Left hindlimb (tissue), 1 donor: ENCODE results near the gene ME3.
A peak's percentile ranks its signal among the peaks of the same experiment; 100 is the strongest.
"Not testable (repeated sequence)": the region's sequence is repeated elsewhere in the genome, so short reads cannot be mapped to it uniquely, and the experiment has no call there.

Source experiments
- DNase-seq: peaks from one replicate; pipeline ENCODE4 v3.0.0-alpha.2; 2018

Gene ME3

DNA sequence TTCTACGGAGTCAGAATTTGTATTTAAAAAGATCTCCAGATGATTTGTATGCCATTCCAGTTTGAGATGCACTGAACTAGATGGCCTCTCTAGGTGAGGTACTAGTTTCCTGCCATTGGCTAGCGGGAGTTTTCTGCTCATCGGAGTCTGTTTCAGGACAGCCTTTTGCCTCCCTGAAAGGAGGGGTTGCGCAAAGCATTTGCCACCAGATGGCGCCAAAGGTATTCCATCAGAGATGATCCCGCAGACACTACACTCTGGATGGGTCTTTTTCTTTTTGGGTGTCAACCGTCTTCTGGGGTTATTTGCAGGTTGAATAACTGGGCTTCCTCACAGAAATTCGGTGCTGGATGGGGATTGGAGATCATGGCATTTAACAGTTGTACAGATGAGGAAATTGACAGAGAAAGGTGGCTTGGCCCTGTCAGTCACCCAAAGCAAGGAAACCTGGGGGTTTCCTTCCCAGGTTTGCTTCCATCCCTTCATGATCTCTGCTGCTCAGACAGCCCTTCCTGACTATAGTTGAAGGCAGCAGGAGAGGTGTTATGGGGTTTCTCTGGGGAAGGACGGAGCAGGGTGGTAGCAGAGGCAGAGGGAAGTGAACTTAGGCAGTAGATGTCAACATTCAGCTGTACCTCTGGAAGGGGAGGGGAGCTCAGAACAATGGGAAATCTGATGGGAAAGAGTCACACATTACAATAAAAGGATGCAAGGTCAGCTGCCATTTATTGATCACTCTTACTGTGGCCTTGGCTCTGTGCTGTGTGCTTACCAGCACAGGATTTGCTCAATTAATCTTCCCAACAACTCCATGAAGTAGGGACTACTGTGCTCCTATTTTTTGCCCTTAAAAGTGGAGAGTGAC lies 216.1 kb downstream of the ME3 start:
- peak; percentile 83 for DNase-seq

DNA sequence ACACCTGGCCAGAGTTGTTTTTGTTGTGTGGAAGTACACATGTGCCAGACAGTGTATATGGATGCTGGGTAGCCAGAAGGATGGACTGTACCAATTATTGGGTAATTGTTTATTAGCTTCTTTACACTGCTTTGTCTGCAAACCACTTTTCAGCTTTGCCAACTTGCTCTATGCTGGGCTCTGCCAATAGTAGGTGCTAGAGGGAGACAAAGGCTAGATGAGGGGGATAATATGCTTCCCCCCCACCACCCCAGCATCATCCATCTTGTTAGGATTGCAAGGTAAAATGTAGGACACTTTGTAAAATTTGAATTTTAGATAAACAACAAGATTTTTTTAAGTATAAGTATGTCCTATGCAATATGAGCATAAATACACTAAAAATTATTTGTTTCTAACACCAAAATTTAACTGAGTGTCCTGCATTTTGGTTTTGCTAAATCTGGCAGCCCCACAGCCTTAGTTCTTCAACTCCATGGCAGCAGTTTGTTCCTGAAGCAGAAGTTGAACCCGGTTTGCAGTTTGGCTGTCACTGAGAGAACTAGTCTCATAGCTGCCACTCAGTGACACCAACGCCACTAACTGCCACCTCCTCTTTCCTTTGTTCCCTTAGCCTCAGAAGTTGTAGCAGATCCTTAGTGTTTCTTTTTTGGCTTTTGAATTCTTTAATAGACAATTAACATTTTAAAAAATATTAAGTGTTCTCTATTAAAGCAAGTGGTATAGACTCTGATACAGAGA lies 219.0 kb downstream of the ME3 start:
- no peak for DNase-seq

DNA sequence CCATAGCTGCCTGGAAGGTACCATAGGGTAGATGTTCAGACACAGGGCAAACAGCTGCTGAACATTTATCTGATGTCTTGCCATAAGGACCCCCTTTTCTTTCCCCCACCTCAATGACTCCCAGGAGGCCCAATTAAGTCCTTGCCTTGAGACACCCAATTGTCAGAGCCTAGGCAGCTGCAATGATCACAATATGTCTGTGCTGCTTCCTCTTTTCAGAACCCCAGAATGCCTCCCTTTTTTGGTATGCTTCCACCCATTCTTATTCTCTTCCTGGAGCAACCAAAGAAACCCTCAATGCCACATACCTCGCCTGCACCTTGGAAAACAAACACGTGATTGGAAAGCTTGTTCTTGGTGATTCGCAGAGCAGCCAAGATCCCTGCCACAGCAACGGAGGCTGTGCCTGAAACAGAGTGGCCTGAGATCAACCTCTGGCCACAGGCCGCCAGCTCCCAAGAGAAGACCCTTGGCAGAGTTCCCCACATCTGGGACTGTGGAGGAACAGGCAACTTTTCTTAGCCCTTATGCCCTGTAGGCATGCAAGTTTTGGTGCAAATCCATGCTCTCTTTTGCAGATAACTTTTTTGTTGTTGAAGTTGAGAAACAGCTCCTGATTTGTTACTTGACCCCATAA lies 222.3 kb downstream of the ME3 start:
- no peak for DNase-seq

GRCh38 chr11:86447763-86448480 lies 224.5 kb downstream of the ME3 start:
- no peak for DNase-seq

DNA sequence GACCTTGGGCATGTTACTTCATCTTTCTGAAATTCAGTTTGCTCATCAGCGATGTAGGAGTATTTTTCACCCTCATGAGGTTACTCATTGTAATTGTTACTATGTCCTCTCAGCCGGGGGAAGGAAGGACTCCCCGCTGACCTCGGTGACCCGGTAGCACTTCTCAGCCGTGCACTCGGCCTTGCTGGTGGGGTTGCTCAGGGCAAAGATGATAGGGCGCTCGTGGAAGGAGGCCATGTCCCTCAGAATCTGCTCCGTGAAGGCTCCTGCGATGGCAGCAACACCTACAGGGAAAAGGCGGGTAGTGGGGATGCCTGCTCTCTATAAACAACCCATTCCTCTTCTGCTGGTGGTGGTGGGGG lies 225.5 kb downstream of the ME3 start:
- DNase-seq: no peak

DNA sequence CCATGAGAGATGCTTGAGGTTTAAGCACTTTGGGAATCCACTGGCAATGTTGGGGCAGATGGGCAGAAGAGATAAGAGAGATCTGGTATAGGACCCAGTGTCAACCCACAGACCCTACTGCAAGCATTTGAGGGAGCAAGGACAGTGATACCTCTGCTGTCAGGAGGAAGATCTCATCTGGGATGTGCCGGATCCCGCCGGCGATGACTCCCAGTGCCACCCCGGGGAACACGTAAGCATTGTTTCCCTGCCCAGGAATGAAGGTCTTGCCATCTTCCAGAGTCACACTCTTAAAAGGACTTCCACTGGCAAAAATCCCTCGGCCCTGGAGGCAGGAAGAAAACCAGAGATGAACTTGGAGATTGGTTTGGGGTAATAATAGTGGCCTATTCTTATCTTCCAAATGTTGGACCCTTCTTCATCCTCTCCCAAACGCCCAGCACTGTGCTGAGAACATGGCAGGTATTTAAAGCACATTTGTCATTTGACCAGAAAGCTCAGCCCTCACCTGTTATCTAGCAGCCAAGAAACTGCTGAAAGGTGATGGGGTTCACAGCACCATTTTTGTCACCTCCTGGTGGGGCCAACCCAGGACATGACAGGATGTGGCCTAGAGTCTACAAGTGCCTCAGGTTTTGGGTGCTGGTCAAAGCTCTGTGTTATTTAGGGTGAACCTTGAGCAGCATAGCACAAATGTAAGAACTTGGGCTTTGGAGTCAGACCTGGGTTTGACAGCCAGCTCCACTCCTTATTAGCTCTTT lies 226.1 kb downstream of the ME3 start:
- no peak for DNase-seq

GRCh38 chr11:86444981-86445380 lies 227.4 kb downstream of the ME3 start:
- DNase-seq: no peak

GRCh38 chr11:86443415-86443814 lies 229.0 kb downstream of the ME3 start:
- no peak for DNase-seq

GRCh38 chr11:86442827-86443226 lies 229.6 kb downstream of the ME3 start:
- DNase-seq: no peak

DNA sequence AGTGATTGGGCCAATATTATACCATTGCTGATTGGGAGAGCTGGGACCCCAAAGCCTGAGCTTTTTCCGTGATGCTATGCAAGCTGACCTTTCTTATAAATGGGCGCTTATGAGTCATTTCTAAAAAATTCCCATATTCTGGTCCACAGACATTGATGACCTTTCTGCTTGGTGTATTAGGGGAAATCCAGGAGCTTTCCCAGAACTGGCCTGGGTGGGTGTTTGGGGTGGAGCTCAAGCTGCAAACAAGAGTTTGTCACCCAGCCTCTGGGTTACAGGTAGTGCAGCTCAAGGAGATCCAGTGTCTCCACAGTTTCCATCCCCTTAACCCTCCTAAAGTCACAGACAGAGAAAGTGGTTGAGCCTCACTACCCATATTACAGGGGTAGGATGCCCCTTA lies 230.0 kb downstream of the ME3 start:
- no peak for DNase-seq

GRCh38 chr11:86440843-86441242 lies 231.6 kb downstream of the ME3 start:
- DNase-seq: no peak

DNA sequence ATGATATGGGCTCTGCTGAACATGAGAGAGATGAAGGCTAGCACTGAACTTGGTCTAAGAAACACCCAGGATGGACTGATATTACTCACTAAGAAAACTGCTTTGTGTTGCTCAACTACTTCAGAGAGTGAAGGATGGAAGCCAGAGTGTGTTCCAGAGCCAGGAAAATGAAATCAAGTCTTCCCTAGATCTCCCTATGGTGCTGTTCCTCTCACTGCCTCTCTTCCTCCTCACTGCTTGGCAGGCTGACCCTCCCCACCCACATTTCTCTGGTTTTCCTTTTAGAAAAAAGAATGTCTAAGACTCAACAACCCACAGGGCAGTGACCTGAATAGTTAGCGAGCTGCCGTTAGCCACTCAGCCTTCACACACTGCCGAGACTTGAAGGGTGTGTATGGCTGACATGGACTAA lies 232.1 kb downstream of the ME3 start:
- peak; percentile 67 for DNase-seq

- no peak for DNase-seq
These were observed 233.7 kb downstream of the ME3 start for GRCh38 chr11:86438685-86439084.

GRCh38 chr11:86435711-86436110 lies 236.7 kb downstream of the ME3 start:
- no peak for DNase-seq

GRCh38 chr11:86433361-86434095 lies 238.9 kb downstream of the ME3 start:
- not testable (repeated sequence) for DNase-seq

DNA sequence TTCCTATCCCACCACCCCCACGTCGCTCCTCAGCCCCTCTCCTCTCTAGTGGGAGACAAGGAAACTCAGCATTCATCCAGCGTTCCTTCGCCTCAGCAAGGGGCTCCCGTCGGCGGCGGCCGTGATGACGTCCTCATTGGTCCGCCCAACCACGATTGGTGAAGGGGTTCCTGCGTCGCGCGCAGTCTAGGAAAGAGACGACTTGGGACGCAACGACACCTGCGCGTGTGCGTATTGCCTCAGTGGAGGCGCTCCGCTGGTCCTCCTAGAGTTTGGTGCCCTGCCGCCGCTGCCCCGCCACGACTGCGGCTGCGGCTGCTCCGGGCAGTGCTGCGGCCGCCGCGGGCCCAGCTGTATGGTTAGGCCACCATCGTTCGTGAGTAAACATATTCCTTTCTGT lies 241.2 kb downstream of the ME3 start:
- no peak for DNase-seq

DNA sequence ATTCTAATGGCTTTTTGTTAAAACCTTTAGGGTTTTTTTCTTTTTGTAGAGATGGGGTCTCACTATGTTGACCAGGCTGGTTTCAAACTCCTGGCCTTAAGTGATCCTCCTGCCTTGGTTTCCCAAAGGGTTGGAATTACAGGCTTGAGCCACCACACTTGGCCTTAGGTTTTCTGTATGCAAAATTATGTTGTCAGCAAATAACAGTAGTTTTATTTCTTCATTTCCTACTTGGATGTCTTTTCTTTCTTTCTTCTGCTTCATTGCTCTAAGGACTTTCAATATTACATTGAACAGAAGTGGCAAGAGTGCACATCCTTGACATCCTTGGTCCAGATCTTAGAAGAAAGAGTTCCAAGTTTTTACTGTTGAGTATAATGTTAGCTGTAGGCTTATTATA lies 245.0 kb downstream of the ME3 start:
- DNase-seq: no peak

- not testable (repeated sequence) for DNase-seq
These were observed 248.9 kb downstream of the ME3 start for GRCh38 chr11:86423488-86423887.

DNA sequence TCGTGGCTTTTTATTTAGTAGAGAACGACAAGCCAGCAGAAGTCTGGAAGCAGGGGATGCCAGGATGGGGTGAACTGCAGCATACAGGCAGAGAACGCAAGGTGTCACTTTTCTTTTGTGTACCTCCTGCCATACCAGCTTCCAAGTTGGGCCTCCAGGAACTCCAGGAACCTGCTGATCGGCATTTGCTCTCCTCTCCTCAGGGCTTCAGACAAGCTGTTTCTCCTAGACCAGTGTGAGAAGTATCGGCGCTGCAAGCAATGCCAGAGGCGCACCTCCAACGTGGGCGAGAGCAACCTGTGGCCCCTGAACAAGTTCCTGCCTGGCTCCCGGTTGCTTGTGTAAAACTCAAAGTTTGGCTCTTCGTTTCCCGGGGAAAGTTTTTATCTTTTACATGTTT lies 250.0 kb downstream of the ME3 start:
- no peak for DNase-seq

- DNase-seq: no peak
These were observed 250.5 kb downstream of the ME3 start for GRCh38 chr11:86421946-86422345.

DNA sequence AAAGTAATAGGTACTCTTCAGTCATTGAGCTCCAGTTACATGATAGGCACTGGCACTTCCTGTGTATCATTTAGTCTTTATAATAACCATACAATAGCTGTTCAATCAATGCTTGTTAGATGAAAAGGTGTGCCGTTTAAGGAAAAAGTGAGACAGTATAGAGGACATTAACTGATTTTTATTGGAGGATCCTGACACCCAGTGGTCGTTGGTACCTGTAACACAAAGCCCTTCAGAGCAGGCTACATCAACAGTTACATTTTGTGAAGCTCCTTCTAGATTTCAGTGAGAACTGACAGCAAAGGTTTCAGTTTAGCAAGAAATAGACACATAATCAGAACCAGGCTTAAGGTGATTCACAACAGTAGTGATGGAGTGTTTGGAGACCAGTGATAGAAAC lies 253.5 kb downstream of the ME3 start:
- no peak for DNase-seq

- DNase-seq: no peak
These were observed 253.9 kb downstream of the ME3 start for GRCh38 chr11:86418513-86418912.
